Measurements from ENCODE around the gene THAP7. TPM values are rescaled to one million over a fixed set of nuclear protein-coding genes. Genes with fewer than 3 reads are reported as not detected.

THAP7 gene
- total and polyA plus RNA-seq, 9 donors = 7.8 to 54.9 (median 39.3) TPM

DNA sequence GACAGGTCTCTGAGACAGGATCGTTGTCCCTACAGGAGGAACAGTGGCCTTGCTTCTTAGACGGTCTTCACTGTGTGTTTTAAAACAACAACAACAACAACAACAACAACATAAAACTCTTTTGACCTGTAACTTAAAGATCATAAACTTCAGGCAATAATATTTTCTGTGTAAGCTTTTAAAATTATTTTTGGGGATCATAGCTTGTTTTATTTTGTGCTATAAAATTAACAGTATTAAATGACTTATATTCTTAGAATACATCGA, 48.6 kb downstream of the THAP7 start:
- Histone ChIP-seq H3K4me3 (no peak overlapping the region), H3K4me1 (ENCODE audit: insufficient read depth) (peaks cover 8% of the 10 kb centered on the region), H3K27me3 (no peaks in the 10 kb centered on the region), H3K9me3 (no peaks in the 10 kb centered on the region), H3K36me3 (no peaks in the 10 kb centered on the region), H3K27ac (no peak overlapping the region)
- 57 to 70% (median 59%) methylated on average over 3 of the region's 3 CpGs for WGBS, 3 donors
- no peak for TF ChIP-seq EP300 (IDR thresholded peaks at IDR 0.05)
- TF ChIP-seq CTCF (IDR thresholded peaks at IDR 0.05) = no peak
- no peak for TF ChIP-seq POLR2A (IDR thresholded peaks at IDR 0.05)
- no peak for DNase-seq
- intact Hi-C loops (cut with DNase I) = no loop called here

DNA sequence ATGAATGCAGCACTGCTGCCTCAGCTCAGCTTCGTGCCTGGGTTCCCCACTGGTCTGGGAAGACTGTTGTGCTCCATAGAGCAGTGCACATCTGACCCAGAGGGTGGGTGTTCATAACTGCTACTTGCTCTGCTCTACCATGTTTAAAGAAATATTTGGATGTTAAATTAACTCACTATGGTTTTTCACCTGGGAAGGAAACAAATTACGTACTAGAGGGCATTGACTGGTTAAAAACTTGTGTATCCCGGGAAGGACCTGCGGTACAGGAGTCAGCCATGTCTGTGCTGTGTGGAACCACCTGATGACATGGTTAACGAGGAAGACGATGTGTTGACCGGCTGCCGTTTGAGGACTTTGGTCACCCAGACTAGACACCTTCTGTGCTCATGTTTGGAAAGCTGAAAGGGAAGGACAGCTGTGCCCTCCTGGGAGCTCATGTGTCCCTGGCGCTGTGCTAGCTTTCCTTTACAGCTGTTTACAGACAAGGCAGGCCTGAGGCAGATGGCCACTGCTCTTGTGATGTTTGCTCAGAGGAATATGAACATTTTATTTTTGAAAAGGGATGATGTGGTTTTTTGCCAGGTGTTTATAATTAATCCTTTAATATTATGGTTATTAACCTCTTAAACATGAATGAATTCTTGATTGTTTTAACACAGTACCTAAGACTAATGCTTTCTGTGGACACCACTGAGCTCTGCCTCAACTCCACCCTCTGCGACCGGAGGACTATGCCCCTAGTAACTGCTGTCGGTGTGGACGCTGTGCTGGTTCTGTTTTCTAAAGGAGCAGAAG, 49.2 kb downstream of the THAP7 start:
- WGBS, 3 donors = 76 to 84% (median 77%) methylated on average over 13 of the region's 13 CpGs
- TF ChIP-seq EP300 (IDR thresholded peaks at IDR 0.05) = no peak
- no peak for TF ChIP-seq POLR2A (IDR thresholded peaks at IDR 0.05)
- TF ChIP-seq CTCF (IDR thresholded peaks at IDR 0.05) = no peak
- DNase-seq = no peak
- intact Hi-C loops (cut with DNase I) = no loop called here
- no peaks in the 10 kb centered on the region for H3K27me3 ChIP-seq
- H3K9me3 ChIP-seq = no peaks in the 10 kb centered on the region
- peaks cover 5% of the 10 kb centered on the region for H3K4me1 ChIP-seq (ENCODE audit: insufficient read depth)
- H3K4me3 ChIP-seq = no peak overlapping the region
- no peak overlapping the region for H3K27ac ChIP-seq
- H3K36me3 ChIP-seq = no peaks in the 10 kb centered on the region

GRCh38 chr22:20951932-20952380, 50.0 kb downstream of the THAP7 start:
- no peak for DNase-seq
- intact Hi-C loops (cut with DNase I) = no loop called here
- no peaks in the 10 kb centered on the region for H3K27me3 ChIP-seq
- H3K27ac ChIP-seq = no peak overlapping the region
- H3K4me1 ChIP-seq (ENCODE audit: insufficient read depth) = peaks cover 2% of the 10 kb centered on the region
- H3K4me3 ChIP-seq = no peak overlapping the region
- WGBS, 3 donors = 83 to 89% (median 89%) methylated on average over 8 of the region's 8 CpGs
- TF ChIP-seq CTCF (IDR thresholded peaks at IDR 0.05) (no peak), POLR2A (IDR thresholded peaks at IDR 0.05) (no peak)
- H3K36me3 ChIP-seq = no peaks in the 10 kb centered on the region
- H3K9me3 ChIP-seq = no peaks in the 10 kb centered on the region

DNA sequence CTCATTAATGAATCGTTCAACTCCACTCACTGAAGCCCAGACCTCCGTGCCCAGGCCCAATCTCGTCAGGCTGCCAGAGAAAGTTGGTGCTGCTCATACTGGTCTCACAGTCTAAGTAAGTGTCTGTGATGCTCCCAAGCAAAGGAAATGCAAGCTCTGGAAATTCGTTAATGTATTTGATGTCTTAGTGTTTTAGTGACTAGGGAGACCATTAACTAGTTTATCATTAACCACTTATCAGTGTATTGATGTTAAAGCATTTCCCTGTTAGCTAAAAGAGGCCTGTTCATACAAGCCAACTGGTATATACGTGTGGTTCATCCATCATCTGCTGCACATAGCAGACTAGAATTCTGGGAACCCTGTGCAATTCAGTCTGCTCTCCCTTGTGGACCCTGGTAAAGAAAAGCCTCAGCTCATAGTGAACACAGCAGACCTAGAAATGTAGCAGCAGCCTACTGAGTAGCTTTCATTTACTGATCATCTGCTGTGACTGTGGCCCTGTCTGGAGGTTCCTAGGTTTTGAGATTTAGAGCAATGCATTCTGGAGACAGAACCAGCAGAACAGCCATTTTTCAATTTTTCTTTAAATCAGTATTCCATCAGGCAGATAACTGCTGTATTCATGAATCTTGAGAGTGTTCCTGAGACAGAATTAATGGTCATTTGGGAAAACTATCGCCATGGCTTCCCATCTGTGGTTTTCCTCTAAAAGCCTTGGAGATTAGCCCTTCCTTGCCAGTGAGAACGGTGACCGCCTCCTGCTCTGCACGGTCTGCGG, 50.6 kb downstream of the THAP7 start:
- WGBS, 3 donors = 85 to 89% (median 87%) methylated on average over 10 of the region's 10 CpGs
- H3K27ac ChIP-seq = no peak overlapping the region
- TF ChIP-seq CTCF (IDR thresholded peaks at IDR 0.05) (no peak), EP300 (IDR thresholded peaks at IDR 0.05) (no peak), POLR2A (IDR thresholded peaks at IDR 0.05) (no peak)

More for the DNA sequence above, 50.6 kb downstream of the THAP7 start:
- intact Hi-C loops (cut with DNase I) = no loop called here
- no peaks in the 10 kb centered on the region for H3K27me3 ChIP-seq
- no peak overlapping the region for H3K4me3 ChIP-seq
- no peaks in the 10 kb centered on the region for H3K36me3 ChIP-seq
- no peaks in the 10 kb centered on the region for H3K4me1 ChIP-seq (ENCODE audit: insufficient read depth)
- no peak for DNase-seq
- H3K9me3 ChIP-seq = no peaks in the 10 kb centered on the region
